T47D (cell line): Measurements from ENCODE around the gene CYTL1.

Experiments used
- DNase-seq, 2 experiments: peaks; one replicate each; pipeline versions ENCODE4 v3.0.0 to v3.0.0-alpha.2; 2011 to 2012; ENCODE audit warnings: low read depth in 1 of 2, low spot score in 1 of 2
- JUND ChIP-seq: IDR thresholded peaks from 2 replicates; pipeline ENCODE4 v1.6.1; 2012; ENCODE audit warnings: low read depth
- in situ Hi-C: cut with HindIII; loops from 2 replicates; pipeline ENCODE4 v1.10.0; 2016; ENCODE audit warnings: low sequenced_read_pairs, low pct_unique_long_range_greater_than_20kb

The CYTL1 gene

DNA sequence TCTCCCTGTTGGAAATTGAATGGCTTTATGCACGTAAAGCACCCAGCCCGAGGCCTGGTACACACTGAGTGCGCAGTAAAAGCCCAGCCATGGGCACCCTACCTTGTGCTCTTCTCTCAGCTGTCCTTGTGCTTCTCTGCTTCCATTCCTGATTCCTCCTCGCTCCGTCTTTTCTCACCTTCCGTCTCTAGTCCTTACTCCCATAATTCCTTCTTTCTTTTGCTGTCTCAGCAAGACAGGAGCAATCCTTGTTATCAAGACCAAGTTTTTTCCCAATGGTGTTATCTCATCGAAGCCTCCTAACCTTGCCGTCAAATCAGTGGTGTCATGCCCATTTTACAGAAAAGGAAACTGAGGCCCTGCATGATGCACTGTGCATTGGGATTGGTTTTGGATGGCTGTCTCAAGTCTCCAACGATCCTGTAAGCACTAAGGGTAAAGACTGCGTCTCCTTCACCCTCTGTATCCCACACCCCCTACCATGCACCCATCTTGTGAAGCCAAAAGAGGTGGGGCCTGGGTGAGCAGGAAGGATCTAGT is 30.1 kb downstream of the CYTL1 start:
- no peak for TF ChIP-seq JUND
- in situ Hi-C loops, result no loop called here
- no peak for DNase-seq

DNA sequence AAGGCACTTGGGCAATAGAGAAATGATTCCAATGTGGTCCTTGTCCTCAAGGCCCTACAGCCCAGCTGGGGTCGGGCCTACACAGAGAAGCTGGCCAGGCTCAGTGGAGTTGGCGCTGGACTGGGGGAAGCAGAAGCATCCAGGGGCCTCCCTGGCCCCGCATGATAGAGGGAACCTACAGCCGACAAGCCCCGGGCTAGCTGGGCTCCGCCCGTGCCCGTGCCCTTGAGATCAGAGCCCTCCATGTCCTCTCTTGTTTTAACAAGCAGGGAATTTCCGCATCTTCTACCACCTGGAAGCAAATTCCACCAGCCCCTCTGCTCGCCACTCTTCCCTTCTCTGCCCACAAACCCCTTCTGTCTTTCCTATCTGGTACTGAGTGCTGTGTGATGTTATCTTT is 31.6 kb downstream of the CYTL1 start:
- no peak for TF ChIP-seq JUND

DNA sequence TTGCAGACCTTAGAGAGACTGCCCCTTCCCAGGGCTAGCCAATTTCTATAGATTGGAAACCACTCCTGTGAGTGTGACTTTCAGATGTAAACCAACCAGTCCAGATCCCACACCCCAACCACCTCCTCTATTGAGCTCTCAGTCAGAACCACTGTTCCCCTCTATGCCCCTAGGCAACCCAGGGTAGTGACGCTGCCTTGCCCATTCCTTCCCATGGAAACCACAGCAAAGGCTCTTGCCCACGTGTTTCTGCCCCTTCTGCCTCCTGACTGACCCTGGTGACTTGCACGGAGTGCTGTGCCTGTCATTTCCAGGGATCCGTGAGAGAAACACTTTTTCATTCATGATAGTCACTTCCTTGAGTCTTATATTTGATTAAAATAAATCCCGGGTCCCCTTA is 32.4 kb downstream of the CYTL1 start:
- TF ChIP-seq JUND, result no peak
- in situ Hi-C loops, result no loop called here
- no peak for DNase-seq

More for the DNA sequence above, 31.6 kb downstream of the CYTL1 start:
- in situ Hi-C loops, result no loop called here
- DNase-seq, result no peak

DNA sequence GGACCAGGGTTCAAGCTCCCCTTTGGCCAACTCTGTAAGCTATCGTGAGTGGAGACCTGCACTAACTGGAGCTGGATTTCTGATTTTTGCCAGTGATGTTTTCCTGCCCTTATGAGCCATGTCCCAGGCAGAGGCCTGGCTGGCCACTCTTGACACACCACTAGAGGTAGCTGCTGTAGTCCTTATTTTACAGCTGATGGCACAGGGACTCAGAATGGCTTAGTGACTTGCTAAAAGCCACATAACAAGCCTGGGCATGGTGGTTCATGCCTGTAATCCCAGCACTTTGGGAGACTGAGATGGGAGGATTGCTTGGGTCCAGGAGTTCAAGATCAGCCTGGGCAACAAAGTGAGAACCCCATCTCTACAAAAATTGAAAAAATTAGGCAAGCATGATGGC is 33.4 kb downstream of the CYTL1 start:
- no peak for TF ChIP-seq JUND
- DNase-seq, result peak; percentile 26 to 68
- in situ Hi-C loops, result no loop called here

DNA sequence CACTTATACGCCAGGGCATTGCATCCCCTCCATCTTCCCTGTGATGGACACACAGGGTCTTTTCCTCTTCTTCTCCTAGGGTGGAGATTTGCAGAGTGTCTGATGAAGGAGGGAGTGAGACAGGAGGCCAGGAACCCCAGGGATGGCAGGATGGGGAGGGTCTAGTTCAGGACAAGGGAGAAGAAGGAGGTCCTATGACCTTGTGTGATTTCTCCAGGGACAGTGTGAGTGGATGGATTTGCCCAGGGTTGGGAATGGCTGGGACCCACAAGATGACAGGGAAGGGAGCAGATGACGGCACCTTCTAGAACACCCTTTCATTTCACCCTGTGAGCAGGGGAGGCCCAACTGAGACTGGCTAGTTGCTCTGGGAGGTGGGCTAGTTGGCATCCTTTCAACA is 34.2 kb downstream of the CYTL1 start:
- DNase-seq, result no peak
- no peak for TF ChIP-seq JUND
- in situ Hi-C loops, result no loop called here

DNA sequence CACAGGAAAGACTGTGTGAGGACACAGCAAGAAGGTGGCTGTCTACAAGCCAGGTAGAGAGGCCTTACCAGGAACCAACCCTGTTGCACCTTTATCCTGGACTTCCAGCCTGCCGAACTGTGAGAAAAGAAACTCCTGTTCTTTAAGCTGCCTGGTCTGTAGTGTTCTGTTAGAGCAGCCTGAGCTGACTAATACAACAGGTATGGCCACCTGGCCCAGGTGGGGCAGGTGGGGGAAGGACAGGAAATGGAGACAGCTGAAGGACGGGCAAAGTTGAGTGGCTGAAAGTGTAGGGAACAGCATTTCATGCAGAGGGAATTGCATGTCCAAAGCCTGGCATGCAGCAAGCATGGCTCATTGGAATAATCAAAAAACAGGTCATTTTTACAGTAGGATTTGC is 35.1 kb downstream of the CYTL1 start:
- peak in 1 of 2 experiments; percentile 30 for DNase-seq
- in situ Hi-C loops, result no loop called here
- no peak for TF ChIP-seq JUND

DNA sequence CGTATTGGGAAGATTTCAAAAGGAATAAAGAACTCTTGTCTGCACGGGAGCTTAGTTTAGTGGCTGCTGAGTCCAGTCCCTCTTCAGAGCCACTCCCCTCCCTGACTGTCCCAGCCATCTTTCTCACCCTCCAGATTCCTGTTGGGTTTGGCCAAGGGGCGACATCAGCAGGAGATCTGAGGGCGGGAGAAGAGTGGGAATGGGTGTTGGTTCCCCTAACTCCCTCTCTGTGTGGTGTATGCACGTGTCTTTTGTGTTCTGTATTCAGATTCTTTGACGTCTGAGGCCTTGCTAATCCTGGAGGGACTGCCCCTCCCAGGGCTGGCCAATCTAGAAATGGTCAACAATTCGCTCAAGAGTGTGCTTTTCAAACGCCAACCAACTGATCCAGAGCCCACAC is 37.4 kb downstream of the CYTL1 start:
- in situ Hi-C loops, result no loop called here
- TF ChIP-seq JUND, result no peak
- no peak for DNase-seq

DNA sequence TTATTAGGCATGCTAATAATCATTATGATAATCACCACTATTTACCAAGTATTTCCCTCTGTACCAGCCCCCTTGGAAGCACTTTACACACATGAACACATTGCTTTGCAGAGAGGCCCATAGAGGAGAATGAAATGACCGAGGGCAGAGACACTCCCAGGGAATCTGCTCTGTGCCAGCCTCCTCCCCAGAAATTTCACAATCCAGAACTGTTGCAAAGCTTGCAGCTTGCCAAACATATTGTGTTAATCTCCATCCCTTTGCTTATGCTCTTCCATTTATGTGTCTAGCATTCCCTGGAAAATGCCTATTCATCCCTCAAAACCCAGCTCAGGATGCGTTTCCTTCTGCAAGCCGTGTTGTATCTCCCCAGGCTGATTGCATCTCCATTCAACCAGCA is 37.8 kb downstream of the CYTL1 start:
- no peak for DNase-seq
- TF ChIP-seq JUND, result no peak
- in situ Hi-C loops, result no loop called here

DNA sequence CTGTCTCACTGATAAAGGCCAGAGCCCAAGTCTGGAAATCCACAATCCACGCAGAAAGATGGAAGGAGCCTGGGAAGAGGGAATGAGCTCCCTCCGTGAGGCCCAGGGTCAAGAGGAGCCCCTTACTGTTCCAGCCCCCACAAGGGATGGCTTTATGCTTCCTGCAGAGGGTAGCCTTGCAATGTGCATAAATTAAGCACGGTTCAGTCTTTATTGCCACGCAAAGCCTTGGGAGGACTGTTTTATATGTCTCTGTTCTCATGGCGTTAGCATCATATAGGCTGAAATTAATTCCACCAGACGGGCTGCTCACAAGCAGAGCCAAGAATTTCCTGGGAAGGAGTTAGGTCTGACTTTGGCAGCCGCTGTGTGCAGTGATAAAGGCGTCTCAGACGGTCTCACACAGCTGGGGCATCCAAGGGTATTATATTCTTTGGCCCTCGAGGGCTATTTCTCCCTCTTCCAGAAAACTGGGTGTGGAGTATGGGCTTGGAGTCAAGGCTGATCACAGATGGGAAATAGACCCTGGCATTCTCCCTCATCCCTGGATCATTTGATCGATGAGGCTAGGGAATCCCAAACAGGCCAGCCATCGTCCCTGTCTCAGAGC is 38.5 kb downstream of the CYTL1 start:
- in situ Hi-C loops, result no loop called here
- no peak for TF ChIP-seq JUND
- DNase-seq, result no peak

DNA sequence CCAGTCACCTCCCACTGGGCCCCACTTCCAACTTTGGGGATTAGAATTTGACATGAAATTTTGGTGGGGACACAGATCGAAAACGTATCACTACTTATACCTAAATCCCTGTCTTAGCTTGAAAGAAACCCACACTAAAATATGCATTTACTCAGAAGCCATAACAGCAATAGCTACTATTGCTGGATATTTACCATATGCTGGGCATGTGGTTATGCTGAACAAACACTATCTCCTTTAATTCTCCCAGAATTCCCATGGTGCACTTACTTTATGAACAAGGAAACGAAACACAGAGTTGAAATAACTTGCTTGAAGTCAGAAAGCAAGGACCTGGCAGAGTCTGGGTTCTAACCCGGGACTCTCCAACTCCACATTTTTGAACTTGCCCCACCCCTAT is 39.3 kb downstream of the CYTL1 start:
- no peak for DNase-seq
- no peak for TF ChIP-seq JUND
- in situ Hi-C loops, result no loop called here

DNA sequence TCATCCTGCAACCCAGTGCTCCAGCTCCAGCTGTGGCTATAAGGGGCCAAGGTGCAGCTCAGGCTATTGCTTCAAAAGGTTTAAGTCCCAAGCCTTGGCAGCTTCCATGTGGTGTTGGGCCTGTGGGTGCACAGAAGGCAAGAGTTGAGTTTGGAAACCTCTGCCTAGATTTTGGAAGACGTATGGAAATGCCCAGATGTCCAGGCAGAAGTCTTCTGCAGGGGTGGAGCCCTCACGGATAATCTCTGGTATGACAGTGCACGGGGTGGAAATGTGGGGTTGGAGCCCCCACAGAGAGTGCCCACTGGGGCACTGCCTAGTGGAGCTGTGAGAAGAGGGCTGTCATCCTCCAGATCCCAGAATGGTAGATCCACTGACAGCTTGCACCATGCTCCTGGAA is 44.5 kb downstream of the CYTL1 start:
- in situ Hi-C loops, result no loop called here
- DNase-seq, result no peak
- TF ChIP-seq JUND, result no peak

DNA sequence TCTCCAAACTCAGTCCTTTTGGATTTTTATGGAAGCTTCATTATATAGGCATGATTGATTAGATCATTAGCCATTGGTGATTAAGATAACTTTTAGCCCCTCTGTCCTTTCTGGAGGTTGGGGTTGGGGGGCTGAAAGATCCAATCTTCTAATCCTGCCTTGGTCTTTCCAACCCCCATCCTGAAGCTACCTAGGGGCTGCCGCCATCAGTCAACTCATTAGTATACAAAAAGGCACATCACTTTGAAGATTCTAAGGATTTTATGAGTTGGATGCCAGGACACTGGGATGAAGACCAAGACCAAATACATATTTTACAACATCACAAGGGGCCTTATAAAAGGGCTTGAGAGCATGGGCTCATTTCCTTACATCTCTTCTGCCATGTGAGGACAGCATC is 47.5 kb downstream of the CYTL1 start:
- TF ChIP-seq JUND, result no peak
- no peak for DNase-seq
- in situ Hi-C loops, result no loop called here

DNA sequence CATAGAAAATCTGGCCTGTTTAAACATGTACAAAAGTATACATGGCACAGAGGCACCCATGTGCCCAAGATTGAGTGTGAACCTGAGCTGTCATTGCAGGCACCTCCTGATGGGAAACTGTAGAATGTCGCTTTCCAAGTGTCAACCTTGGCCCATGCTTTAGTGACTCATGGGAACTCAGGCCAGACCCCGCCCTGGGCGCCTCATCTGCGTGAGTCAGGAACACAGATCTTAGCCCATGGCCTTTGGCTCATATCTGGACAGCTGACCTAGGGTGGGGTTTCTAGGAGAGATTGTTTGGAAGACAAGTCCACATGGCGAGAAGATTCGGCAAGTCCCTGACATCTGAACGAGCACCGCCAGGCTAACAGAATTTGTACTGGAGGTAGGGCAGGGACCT is 50.0 kb downstream of the CYTL1 start:
- TF ChIP-seq JUND, result no peak
- no peak for DNase-seq
- in situ Hi-C loops, result no loop called here

DNA sequence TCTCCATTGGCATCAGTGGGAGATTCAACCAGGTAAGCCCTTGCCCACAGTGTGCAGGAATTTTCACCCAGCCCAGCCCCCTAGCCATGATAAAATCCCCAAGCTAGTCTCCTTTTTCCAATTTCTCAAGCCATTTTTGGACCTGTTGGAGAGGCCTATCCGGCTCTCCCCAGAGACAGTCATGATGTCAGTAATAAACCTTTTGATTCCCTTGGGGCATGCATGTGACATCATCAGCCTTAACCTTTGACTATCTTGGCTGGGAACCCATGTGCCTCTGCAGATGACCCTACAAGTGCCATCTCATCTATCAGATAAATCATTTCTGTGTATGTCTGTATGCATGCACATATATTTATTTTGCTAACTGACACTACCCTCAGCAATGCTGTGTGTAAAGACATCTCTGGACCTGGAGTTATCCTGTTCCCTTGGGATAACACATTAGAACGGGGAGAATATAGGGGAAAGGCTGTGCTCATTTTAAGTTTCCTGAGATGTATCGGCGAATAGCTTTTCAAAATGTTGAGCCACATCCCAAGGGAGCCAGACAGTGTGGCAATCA is 51.0 kb downstream of the CYTL1 start:
- in situ Hi-C loops, result no loop called here
- no peak for DNase-seq
- TF ChIP-seq JUND, result no peak
